Left forelimb (tissue), 1 donor: ENCODE results near the gene EDAR.
A peak's percentile ranks its signal among the peaks of the same experiment; 100 is the strongest.

Experiments used
- DNase-seq: peaks from one replicate; pipeline ENCODE4 v3.0.0-alpha.2; 2018; ENCODE audit warnings: low spot score

EDAR gene

GRCh38 chr2:108988796-108989713 lies at the start of gene EDAR:
Gene EDAR (minus strand): TSS chr2:108989220. CDS start chr2:108931014, 58,206 bp downstream.
- no peak for DNase-seq

GRCh38 chr2:109033171-109033570 lies 44.2 kb upstream of the EDAR start:
- no peak for DNase-seq

- no peak for DNase-seq
These were observed 43.3 kb upstream of the EDAR start for GRCh38 chr2:109032229-109032820.

- no peak for DNase-seq
These were observed 42.6 kb upstream of the EDAR start for GRCh38 chr2:109031476-109032228.

DNA sequence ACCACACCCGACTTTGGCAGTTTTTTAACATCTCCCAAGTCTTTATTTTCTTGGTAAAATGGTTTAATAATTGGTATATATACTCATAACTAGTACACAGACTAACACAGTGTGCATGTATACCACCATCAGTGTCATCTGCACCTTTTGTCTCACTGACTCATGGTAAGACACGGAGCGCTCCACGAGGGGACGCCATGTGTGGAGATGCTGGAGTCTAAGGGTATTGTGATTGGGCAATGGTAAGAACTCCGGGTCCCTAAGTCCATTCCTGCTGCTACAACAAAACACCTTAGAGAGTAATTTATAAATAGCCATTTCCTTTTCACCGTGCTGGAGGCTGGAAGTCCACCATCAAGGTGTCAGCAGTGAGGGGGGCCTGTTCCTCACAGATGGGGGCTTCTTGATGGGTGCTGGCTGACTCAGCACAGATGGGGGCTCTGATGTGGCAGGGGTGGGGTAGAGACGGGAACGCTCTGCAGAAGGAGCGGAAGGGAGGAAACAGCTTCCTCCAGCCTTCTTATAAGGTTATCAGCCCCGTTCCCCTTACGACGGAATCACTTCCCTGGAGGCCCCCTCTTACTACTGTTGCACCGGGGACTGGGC lies 42.0 kb upstream of the EDAR start:
- no peak for DNase-seq

- DNase-seq = no peak
These were observed 40.6 kb upstream of the EDAR start for GRCh38 chr2:109029490-109030201.

DNA sequence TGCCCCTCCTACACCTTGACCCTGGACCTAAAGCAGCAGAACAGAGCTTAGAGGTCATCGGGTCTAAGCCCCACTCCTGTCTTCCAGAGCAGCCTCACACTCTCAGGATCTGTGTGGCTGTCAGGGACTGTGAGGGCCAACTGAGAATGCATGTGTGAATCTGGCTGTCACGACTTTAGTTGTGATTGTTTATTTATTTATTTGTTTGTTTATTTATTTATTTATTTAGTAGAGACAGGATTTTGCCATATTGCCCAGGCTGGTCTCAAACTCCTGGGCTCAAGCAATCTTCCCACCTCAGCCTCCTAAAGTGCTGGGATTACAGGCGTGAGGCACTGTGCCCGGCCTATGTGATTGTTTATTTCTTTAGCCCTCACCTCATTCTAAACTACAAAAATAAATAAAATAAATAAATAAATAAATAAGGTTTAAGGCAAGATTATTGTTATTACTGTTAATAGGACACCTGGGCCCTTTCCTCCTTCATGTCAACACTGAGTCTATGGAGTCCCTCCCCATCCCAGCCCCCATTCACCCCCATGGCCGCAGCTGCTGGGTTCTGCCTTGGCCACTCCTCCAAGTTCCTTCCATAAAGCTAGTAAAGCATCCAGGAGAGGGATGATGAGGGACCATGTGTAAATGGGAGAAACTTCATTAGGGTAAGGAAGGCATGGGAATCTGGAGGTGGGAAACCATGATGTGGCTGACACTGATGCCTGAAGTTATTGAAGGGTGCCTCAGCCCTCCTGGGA lies 39.9 kb upstream of the EDAR start:
- no peak for DNase-seq

GRCh38 chr2:109028277-109028676 lies 39.3 kb upstream of the EDAR start:
- no peak for DNase-seq

- no peak for DNase-seq
These were observed 38.7 kb upstream of the EDAR start for GRCh38 chr2:109027702-109028101.

DNA sequence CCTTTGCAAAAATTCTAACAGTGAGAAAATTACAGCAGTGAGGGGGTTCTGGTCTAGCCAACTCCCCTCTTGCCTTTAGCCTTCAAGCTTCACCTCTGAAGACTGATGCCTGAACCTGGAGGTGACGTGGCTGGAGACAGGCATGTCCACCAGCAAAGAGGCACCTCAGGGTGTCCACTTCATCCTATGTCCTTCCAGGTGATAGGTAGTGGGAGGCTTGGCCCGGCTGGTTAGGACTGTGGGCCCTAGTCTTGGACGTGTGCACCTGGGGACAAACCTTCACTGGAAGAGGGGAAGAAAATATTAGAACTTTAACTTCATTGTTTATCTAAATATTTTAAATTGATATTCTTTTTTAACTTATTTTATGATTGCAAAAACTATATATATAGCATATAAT lies 35.5 kb upstream of the EDAR start:
- DNase-seq = no peak

DNA sequence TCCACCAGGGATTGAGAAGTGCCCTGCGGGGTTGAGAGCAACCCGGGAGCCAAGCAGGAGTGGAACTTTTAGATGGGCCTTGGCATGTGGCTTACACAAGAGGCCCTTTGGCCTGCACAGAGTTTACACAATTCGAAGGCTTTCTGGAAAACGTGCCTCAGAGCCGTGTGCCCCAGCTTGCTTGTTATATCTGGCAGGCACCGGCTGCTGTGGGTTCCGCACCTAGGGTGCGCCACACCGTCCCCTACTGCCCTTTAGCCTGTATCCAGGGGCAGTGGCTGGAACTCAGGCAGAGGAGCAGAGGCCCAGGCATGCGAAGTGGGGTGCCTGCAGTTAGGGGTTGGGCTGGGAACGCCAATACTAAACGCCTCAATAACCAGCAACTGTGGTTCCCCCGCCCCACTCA lies 32.9 kb upstream of the EDAR start:
- DNase-seq = no peak

DNA sequence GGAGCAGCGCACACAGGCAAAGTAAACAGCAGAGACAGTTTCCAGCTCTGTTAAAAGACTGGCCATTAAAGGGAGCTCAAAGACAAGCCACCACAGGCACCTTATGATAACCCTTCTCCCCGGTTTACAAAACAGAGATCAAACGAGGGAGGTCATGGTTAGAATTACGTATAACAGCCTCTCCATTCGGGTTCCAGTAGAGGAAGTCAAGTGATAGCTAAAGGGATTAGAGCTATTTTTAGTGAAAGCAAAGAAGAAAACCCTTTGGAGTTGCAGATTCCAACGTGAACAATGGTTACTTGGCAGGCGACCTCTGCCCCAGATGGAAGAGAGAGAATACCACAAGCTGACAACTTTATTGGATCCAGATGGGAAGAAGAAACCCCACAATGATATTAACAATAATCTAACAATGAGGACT lies 31.2 kb upstream of the EDAR start:
- DNase-seq = no peak

GRCh38 chr2:109018452-109018851 lies 29.4 kb upstream of the EDAR start:
- DNase-seq = no peak

GRCh38 chr2:109017017-109017416 lies 28.0 kb upstream of the EDAR start:
- DNase-seq = no peak

DNA sequence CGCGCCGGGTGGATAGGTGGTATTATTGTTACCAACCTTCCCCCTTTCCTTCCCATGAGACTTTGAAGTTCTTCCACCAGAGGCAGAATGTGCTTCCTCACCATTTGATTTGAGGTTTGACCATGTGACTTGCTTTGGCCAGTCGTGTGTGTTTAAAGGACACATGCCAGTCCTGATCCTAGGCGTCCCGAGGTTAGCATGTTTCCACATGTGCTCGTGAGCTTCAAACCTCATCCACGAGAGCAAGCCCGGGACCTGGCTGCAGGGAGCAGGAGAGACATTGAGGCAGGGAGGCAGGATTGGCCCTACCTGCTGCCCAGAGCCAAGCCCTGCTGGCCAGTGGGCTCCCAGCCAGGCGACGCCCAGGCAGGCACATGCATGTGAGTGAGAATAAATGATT lies 27.4 kb upstream of the EDAR start:
- no peak for DNase-seq

GRCh38 chr2:109014476-109014875 lies 25.5 kb upstream of the EDAR start:
- DNase-seq = no peak

DNA sequence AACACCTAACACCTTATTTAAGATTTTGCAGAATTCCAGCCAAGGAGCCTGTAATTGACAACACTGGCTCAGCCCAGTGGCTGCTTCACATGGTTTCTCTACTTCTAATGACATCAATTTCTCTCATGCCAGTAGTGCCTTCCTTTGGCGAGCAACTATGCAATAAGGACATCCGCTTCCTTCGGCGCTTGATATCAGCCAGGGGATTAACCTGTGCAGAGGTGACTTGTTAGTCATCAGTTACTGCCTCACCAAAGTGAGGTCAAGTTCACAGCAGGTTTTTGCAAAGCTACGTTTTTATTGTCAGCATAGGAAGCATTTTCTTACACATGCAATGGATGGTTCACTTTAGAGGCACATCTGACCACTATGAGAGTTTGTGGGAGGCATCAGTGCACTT lies 24.0 kb upstream of the EDAR start:
- no peak for DNase-seq

- DNase-seq = no peak
These were observed 21.0 kb upstream of the EDAR start for GRCh38 chr2:109009920-109010610.

DNA sequence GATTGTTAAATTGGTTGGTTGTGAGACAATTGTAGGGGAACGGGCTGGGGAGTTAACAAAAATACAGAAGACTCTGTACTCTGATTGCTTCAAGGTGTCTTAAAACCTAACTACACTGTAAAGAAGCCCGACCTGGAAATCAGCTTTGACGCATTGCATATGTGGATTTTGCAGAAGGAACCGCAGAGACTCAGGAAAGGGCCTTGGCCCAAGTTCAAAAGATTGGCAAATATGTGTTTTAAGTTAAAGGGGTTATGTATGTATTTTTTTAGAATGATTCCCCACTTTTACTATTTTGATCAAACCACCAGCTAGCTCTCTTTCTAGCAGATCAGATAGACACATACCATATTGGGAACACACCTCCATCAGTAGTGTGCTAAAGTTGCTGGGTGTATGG lies 18.0 kb upstream of the EDAR start:
- no peak for DNase-seq

- peak; percentile 72 for DNase-seq
These were observed 16.7 kb upstream of the EDAR start for GRCh38 chr2:109005686-109006204.
